Tibial nerve (tissue), 4 donors: ENCODE results near the gene CRELD1. TPM values are rescaled to one million over a fixed set of nuclear protein-coding genes. Genes with fewer than 3 reads are reported as not detected.
A peak's percentile ranks its signal among the peaks of the same experiment; 100 is the strongest.

Experiments used
- DNase-seq, 2 donors: peaks; one replicate each; pipeline ENCODE4 v3.0.0-alpha.2; 2019; ENCODE audit warnings: low spot score in 2 of 2
- H3K27ac ChIP-seq, 4 donors: fragments of 200-600 bp; sonication (generic) in 3 of 4; one replicate each; pipeline ENCODE4 v1.5.1; 2017 to 2019; ENCODE audit warnings: mild to moderate bottlenecking in 1 of 4
- H3K27me3 ChIP-seq, 2 donors: fragments of 200-600 bp; sonication (generic) in 1 of 2; one replicate each; pipeline versions ENCODE4 v1.5.1 to v1.6.0; 2017 to 2019
- H3K36me3 ChIP-seq, 3 donors: fragments of 200-600 bp; sonication (generic); one replicate each; pipeline ENCODE4 v1.5.1; 2018 to 2019
- H3K4me1 ChIP-seq, 4 donors: fragments of 200-600 bp; sonication (generic) in 3 of 4; one replicate each; pipeline ENCODE4 v1.5.1; 2017 to 2019
- H3K4me3 ChIP-seq, 4 donors: fragments of 200-600 bp; sonication (generic) in 3 of 4; one replicate each; pipeline ENCODE4 v1.5.1; 2017 to 2019; ENCODE audit warnings: mild to moderate bottlenecking in 1 of 4, moderate library complexity in 1 of 4
- H3K9me3 ChIP-seq, 4 donors: fragments of 200-600 bp; sonication (generic) in 3 of 4; one replicate each; pipeline ENCODE4 v1.5.1; 2017 to 2019
- EP300 ChIP-seq, 2 donors: sonication (generic); formaldehyde crosslinking; IDR thresholded peaks; one replicate each; pipeline ENCODE4 v1.6.1; 2017; ENCODE audit warnings: antibody characterized with exemption in 2 of 2, mild to moderate bottlenecking in 1 of 2
- POLR2A ChIP-seq, 2 donors: fragments of 450-650 bp; IDR thresholded peaks; one replicate each; pipeline ENCODE4 v1.6.1; 2017; ENCODE audit warnings: antibody characterized with exemption in 2 of 2, mild to moderate bottlenecking in 2 of 2, moderate library complexity in 2 of 2
- WGBS, 2 donors: methylation state at CpG; one replicate each; pipeline ENCODE4 v1.1.5; 2018; 5-methylcytosine and 5-hydroxymethylcytosine counted together
- total RNA-seq, 4 donors: library from RNA; depleted of rRNA; stranded (reverse); fragments of >200 nt; gene quantifications; one replicate each; pipeline ENCODE4 v1.1.0, GENCODE V29; 2016
- TF ChIP-seq, protein P1 (sequence below), 5 experiments: fragments of 200-600 bp in 3 of 5; fragments of 450-650 bp in 2 of 5; sonication (generic) in 3 of 5; IDR thresholded peaks; one replicate each; pipeline ENCODE4 v1.5.1; 2016 to 2019; ENCODE audit warnings: antibody characterized with exemption in 5 of 5, mild to moderate bottlenecking in 3 of 5, moderate library complexity in 2 of 5

The CRELD1 gene
- total RNA-seq, 4 donors from 2014 or later = 18.2 to 54.9 (median 27.5) TPM

DNA sequence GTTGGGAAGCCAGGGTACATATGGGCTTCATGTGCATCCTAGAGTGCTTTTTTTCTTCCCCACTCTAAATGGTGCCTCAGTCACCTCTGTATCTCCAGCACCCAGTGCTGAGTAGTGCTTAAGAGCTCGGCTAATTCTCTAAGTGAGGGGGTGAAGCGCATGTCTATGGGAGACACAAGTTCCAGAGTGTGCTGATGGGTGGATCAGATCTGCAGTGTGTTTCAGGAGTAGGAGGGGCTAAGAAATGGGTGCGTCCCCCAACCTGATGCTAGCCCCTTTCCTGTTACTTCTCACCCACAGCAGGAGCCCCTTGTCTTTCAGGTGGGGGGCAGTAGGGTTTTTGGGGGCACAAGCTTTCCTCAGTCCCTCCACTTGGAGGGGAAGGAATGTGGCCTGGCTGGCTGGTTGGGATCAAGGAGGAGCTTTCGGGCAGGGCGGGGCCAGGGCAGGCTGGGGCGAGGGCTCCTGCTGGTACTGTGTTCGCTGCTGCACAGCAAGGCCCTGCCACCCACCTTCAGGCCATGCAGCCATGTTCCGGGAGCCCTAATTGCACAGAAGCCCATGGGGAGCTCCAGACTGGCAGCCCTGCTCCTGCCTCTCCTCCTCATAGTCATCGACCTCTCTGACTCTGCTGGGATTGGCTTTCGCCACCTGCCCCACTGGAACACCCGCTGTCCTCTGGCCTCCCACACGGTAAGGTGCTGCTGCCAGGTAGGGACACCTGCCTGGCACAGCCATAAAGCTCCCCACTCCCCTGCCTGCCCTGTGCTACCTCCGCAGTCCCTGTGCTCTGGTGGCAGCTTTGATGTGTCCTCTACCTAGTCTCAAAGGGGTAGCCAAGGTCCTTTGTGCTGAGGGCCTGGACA is 31.0 kb upstream of the CRELD1 start, which contains the start of gene IL17RE:
Gene IL17RE (plus strand): TSS at position 477 of the 866 bp plus-strand sequence. CDS start 85 bp downstream, at position 562.
- Histone ChIP-seq H3K4me1 (peaks cover 0 to 34% (median 6%) of the 10 kb centered on the region in 4 donors), H3K9me3 (no peaks in the 10 kb centered on the region), H3K36me3 (no peaks in the 10 kb centered on the region), H3K27ac (peak within 1 kb of the TSS; percentile 22 to 91 (median 70)), H3K27me3 (no peaks in the 10 kb centered on the region), H3K4me3 (peak within 1 kb of the TSS in 2 of 4 donors; percentile 16 to 35)
- no peak for TF ChIP-seq POLR2A (IDR thresholded peaks at IDR 0.05)
- no peak for TF ChIP-seq EP300 (IDR thresholded peaks at IDR 0.05)
- TF ChIP-seq, protein P1, sequence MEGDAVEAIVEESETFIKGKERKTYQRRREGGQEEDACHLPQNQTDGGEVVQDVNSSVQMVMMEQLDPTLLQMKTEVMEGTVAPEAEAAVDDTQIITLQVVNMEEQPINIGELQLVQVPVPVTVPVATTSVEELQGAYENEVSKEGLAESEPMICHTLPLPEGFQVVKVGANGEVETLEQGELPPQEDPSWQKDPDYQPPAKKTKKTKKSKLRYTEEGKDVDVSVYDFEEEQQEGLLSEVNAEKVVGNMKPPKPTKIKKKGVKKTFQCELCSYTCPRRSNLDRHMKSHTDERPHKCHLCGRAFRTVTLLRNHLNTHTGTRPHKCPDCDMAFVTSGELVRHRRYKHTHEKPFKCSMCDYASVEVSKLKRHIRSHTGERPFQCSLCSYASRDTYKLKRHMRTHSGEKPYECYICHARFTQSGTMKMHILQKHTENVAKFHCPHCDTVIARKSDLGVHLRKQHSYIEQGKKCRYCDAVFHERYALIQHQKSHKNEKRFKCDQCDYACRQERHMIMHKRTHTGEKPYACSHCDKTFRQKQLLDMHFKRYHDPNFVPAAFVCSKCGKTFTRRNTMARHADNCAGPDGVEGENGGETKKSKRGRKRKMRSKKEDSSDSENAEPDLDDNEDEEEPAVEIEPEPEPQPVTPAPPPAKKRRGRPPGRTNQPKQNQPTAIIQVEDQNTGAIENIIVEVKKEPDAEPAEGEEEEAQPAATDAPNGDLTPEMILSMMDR (IDR thresholded peaks at IDR 0.05) = no peak
- WGBS, 2 donors = 55 to 60% methylated on average over 10 to 13 of the region's 13 CpGs
- DNase-seq = no peak

DNA sequence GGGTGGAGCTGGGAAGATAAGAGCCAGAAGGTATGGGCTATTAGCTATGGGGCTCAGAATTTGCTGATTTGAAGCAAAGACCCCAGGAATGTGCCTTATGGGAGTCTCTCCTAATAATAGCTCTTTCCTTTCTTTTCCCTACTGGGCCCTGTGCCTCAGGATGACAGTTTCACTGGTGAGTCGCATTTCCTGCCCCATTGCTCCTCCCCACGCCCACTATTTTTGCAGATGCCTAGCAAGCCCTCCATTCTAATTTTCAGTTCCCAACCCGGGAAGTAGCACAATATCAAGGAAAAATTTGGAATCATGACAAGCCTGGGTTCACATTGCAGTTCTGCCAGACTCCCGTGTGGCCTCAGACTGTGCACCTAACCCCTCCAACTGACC is 30.4 kb upstream of the CRELD1 start:
- 18% methylated on average over 4 of the region's 4 CpGs for WGBS, 2 donors
- H3K4me1 ChIP-seq = peaks cover 0 to 28% (median 6%) of the 10 kb centered on the region in 4 donors
- H3K36me3 ChIP-seq = no peaks in the 10 kb centered on the region
- peak overlapping the region; percentile 22 to 91 (median 70) for H3K27ac ChIP-seq
- no peak for DNase-seq
- TF ChIP-seq POLR2A (IDR thresholded peaks at IDR 0.05) = no peak
- TF ChIP-seq, protein P1 (IDR thresholded peaks at IDR 0.05) = no peak
- no peak for TF ChIP-seq EP300 (IDR thresholded peaks at IDR 0.05)
- H3K4me3 ChIP-seq = peak overlapping the region in 2 of 4 donors; percentile 16 to 35
- no peaks in the 10 kb centered on the region for H3K27me3 ChIP-seq
- H3K9me3 ChIP-seq = no peaks in the 10 kb centered on the region

DNA sequence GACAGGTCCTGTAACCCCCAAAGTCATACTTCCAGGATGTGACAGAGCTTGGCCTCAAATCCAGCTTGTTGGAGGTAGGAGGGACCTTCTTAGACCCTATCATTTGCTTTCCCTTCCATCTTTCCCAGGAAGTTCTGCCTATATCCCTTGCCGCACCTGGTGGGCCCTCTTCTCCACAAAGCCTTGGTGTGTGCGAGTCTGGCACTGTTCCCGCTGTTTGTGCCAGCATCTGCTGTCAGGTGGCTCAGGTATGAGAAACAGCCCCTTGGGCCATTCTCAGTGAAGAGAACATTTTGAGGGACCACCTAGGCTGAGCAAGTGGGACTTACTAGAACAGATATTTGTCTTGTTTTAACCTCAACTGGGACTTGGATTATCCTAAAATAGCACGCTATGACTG is 29.7 kb upstream of the CRELD1 start:
- H3K27ac ChIP-seq = peak overlapping the region in 1 of 4 donors; percentile 76
- TF ChIP-seq EP300 (IDR thresholded peaks at IDR 0.05) (no peak), POLR2A (IDR thresholded peaks at IDR 0.05) (no peak)
- TF ChIP-seq, protein P1 (IDR thresholded peaks at IDR 0.05) = no peak
- H3K36me3 ChIP-seq = no peaks in the 10 kb centered on the region
- H3K4me3 ChIP-seq = no peak overlapping the region
- peaks cover 0 to 21% (median 6%) of the 10 kb centered on the region in 4 donors for H3K4me1 ChIP-seq
- WGBS, 2 donors = 93% methylated on average over 4 of the region's 4 CpGs
- no peaks in the 10 kb centered on the region for H3K27me3 ChIP-seq
- no peak for DNase-seq
- H3K9me3 ChIP-seq = no peaks in the 10 kb centered on the region

DNA sequence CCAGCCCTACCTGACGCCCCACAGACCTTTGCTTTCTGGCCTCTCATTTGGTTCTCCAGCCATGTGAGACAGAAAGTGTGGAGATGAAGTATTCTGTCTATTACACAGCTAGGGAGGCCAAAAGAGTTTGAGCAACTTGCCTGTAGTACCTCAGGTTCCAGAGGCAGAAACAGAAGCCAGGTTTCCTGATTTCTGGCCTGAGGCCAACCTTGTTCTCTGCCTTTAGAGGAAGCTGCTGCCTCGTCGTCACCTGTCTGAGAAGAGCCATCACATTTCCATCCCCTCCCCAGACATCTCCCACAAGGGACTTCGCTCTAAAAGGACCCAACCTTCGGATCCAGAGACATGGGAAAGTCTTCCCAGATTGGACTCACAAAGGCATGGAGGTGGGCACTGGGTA is 27.2 kb upstream of the CRELD1 start:
- no peaks in the 10 kb centered on the region for H3K36me3 ChIP-seq
- WGBS, 2 donors = 94 to 95% methylated on average over 5 of the region's 5 CpGs
- no peak for DNase-seq

More for the DNA sequence above, 27.2 kb upstream of the CRELD1 start:
- Histone ChIP-seq H3K9me3 (no peaks in the 10 kb centered on the region), H3K4me3 (no peak overlapping the region), H3K27ac (no peak overlapping the region), H3K4me1 (peaks cover 0 to 18% (median 6%) of the 10 kb centered on the region in 4 donors), H3K27me3 (no peaks in the 10 kb centered on the region)
- TF ChIP-seq, protein P1 (IDR thresholded peaks at IDR 0.05) = no peak
- TF ChIP-seq EP300 (IDR thresholded peaks at IDR 0.05) = no peak
